ENCODE data around the gene INPP5E.

INPP5E gene

GRCh38 chr9:136398286-136398685, 41.4 kb downstream of the INPP5E start:
- H3K27me3 ChIP-seq (replicated peaks; ENCODE audit: control insufficient read depth, insufficient read depth, low read length), result no peaks in the 10 kb centered on the region
- no peak for DNase-seq (ENCODE audit: low read depth)
- H3K9me3 ChIP-seq (ENCODE audit: control insufficient read depth, low read length), result no peaks in the 10 kb centered on the region
- peaks cover 44% of the 10 kb centered on the region for H3K36me3 ChIP-seq (ENCODE audit: control insufficient read depth, insufficient read depth, low read length, severe bottlenecking)
- peak overlapping the region; percentile 88 for H3K9ac ChIP-seq (ENCODE audit: low read length)
- no peak overlapping the region for H3K4me3 ChIP-seq (ENCODE audit: low read length)
- H3K4me1 ChIP-seq (ENCODE audit: control insufficient read depth, insufficient read depth, low read length), result peaks cover 29% of the 10 kb centered on the region

- Histone ChIP-seq H3K4me3 (ENCODE audit: low read length) (no peak overlapping the region), H3K9me3 (ENCODE audit: control insufficient read depth, low read length) (no peaks in the 10 kb centered on the region), H3K9ac (ENCODE audit: low read length) (no peak overlapping the region), H3K4me1 (ENCODE audit: control insufficient read depth, insufficient read depth, low read length) (peaks cover 35% of the 10 kb centered on the region), H3K27me3 (replicated peaks; ENCODE audit: control insufficient read depth, insufficient read depth, low read length) (no peaks in the 10 kb centered on the region), H3K36me3 (ENCODE audit: control insufficient read depth, insufficient read depth, low read length, severe bottlenecking) (peaks cover 43% of the 10 kb centered on the region)
- no peak for DNase-seq (ENCODE audit: low read depth)
These were observed 42.0 kb downstream of the INPP5E start for GRCh38 chr9:136397643-136398042.

- DNase-seq (ENCODE audit: low read depth), result no peak
- no peaks in the 10 kb centered on the region for H3K9me3 ChIP-seq (ENCODE audit: control insufficient read depth, low read length)
- no peaks in the 10 kb centered on the region for H3K27me3 ChIP-seq (replicated peaks; ENCODE audit: control insufficient read depth, insufficient read depth, low read length)
- H3K4me1 ChIP-seq (ENCODE audit: control insufficient read depth, insufficient read depth, low read length), result peaks cover 50% of the 10 kb centered on the region
- no peak overlapping the region for H3K4me3 ChIP-seq (ENCODE audit: low read length)
- no peak overlapping the region for H3K9ac ChIP-seq (ENCODE audit: low read length)
- H3K36me3 ChIP-seq (ENCODE audit: control insufficient read depth, insufficient read depth, low read length, severe bottlenecking), result peaks cover 35% of the 10 kb centered on the region
These were observed 43.5 kb downstream of the INPP5E start for GRCh38 chr9:136396219-136396515.

GRCh38 chr9:136395345-136396218, 44.1 kb downstream of the INPP5E start:
- no peak for DNase-seq (ENCODE audit: low read depth)
- H3K4me3 ChIP-seq (ENCODE audit: low read length), result no peak overlapping the region
- H3K4me1 ChIP-seq (ENCODE audit: control insufficient read depth, insufficient read depth, low read length), result peaks cover 50% of the 10 kb centered on the region

GRCh38 chr9:136395020-136395340, 44.7 kb downstream of the INPP5E start:
- Histone ChIP-seq H3K36me3 (ENCODE audit: control insufficient read depth, insufficient read depth, low read length, severe bottlenecking) (peaks cover 37% of the 10 kb centered on the region), H3K27me3 (replicated peaks; ENCODE audit: control insufficient read depth, insufficient read depth, low read length) (no peaks in the 10 kb centered on the region), H3K9me3 (ENCODE audit: control insufficient read depth, low read length) (no peaks in the 10 kb centered on the region), H3K4me1 (ENCODE audit: control insufficient read depth, insufficient read depth, low read length) (peaks cover 47% of the 10 kb centered on the region), H3K4me3 (ENCODE audit: low read length) (no peak overlapping the region), H3K9ac (ENCODE audit: low read length) (peak overlapping the region; percentile 57)
- no peak for DNase-seq (ENCODE audit: low read depth)

More at GRCh38 chr9:136395345-136396218, 44.1 kb downstream of the INPP5E start:
- Histone ChIP-seq H3K27me3 (replicated peaks; ENCODE audit: control insufficient read depth, insufficient read depth, low read length) (no peaks in the 10 kb centered on the region), H3K9me3 (ENCODE audit: control insufficient read depth, low read length) (no peaks in the 10 kb centered on the region), H3K9ac (ENCODE audit: low read length) (peak overlapping the region; percentile 57), H3K36me3 (ENCODE audit: control insufficient read depth, insufficient read depth, low read length, severe bottlenecking) (peaks cover 36% of the 10 kb centered on the region)

GRCh38 chr9:136394312-136395019, 45.2 kb downstream of the INPP5E start:
- DNase-seq (ENCODE audit: low read depth), result no peak
- Histone ChIP-seq H3K4me1 (ENCODE audit: control insufficient read depth, insufficient read depth, low read length) (peaks cover 47% of the 10 kb centered on the region), H3K9ac (ENCODE audit: low read length) (peak overlapping the region; percentile 76), H3K4me3 (ENCODE audit: low read length) (no peak overlapping the region), H3K27me3 (replicated peaks; ENCODE audit: control insufficient read depth, insufficient read depth, low read length) (no peaks in the 10 kb centered on the region), H3K36me3 (ENCODE audit: control insufficient read depth, insufficient read depth, low read length, severe bottlenecking) (peaks cover 42% of the 10 kb centered on the region), H3K9me3 (ENCODE audit: control insufficient read depth, low read length) (no peaks in the 10 kb centered on the region)

GRCh38 chr9:136393531-136393930, 46.1 kb downstream of the INPP5E start:
- no peaks in the 10 kb centered on the region for H3K27me3 ChIP-seq (replicated peaks; ENCODE audit: control insufficient read depth, insufficient read depth, low read length)
- peaks cover 52% of the 10 kb centered on the region for H3K36me3 ChIP-seq (ENCODE audit: control insufficient read depth, insufficient read depth, low read length, severe bottlenecking)
- H3K4me1 ChIP-seq (ENCODE audit: control insufficient read depth, insufficient read depth, low read length), result peaks cover 39% of the 10 kb centered on the region
- peak overlapping the region; percentile 76 for H3K9ac ChIP-seq (ENCODE audit: low read length)
- DNase-seq (ENCODE audit: low read depth), result no peak
- H3K9me3 ChIP-seq (ENCODE audit: control insufficient read depth, low read length), result no peaks in the 10 kb centered on the region
- peak overlapping the region; percentile 34 for H3K4me3 ChIP-seq (ENCODE audit: low read length)

- Histone ChIP-seq H3K27me3 (replicated peaks; ENCODE audit: control insufficient read depth, insufficient read depth, low read length) (no peaks in the 10 kb centered on the region), H3K36me3 (ENCODE audit: control insufficient read depth, insufficient read depth, low read length, severe bottlenecking) (peaks cover 55% of the 10 kb centered on the region)
These were observed 46.9 kb downstream of the INPP5E start for GRCh38 chr9:136392538-136393449.

GRCh38 chr9:136391737-136392537, 47.7 kb downstream of the INPP5E start:
- peaks cover 38% of the 10 kb centered on the region for H3K4me1 ChIP-seq (ENCODE audit: control insufficient read depth, insufficient read depth, low read length)
- no peaks in the 10 kb centered on the region for H3K27me3 ChIP-seq (replicated peaks; ENCODE audit: control insufficient read depth, insufficient read depth, low read length)
- peaks cover 58% of the 10 kb centered on the region for H3K36me3 ChIP-seq (ENCODE audit: control insufficient read depth, insufficient read depth, low read length, severe bottlenecking)
- H3K9ac ChIP-seq (ENCODE audit: low read length), result peak overlapping the region; percentile 44
- no peak overlapping the region for H3K4me3 ChIP-seq (ENCODE audit: low read length)
- no peak for DNase-seq (ENCODE audit: low read depth)
- H3K9me3 ChIP-seq (ENCODE audit: control insufficient read depth, low read length), result no peaks in the 10 kb centered on the region

More at GRCh38 chr9:136392538-136393449, 46.9 kb downstream of the INPP5E start:
- H3K9ac ChIP-seq (ENCODE audit: low read length), result peak overlapping the region; percentile 76
- no peak overlapping the region for H3K4me3 ChIP-seq (ENCODE audit: low read length)
- no peaks in the 10 kb centered on the region for H3K9me3 ChIP-seq (ENCODE audit: control insufficient read depth, low read length)
- DNase-seq (ENCODE audit: low read depth), result no peak
- H3K4me1 ChIP-seq (ENCODE audit: control insufficient read depth, insufficient read depth, low read length), result peaks cover 38% of the 10 kb centered on the region

GRCh38 chr9:136389396-136389795, 50.2 kb downstream of the INPP5E start:
- Histone ChIP-seq H3K27me3 (replicated peaks; ENCODE audit: control insufficient read depth, insufficient read depth, low read length) (no peaks in the 10 kb centered on the region), H3K9ac (ENCODE audit: low read length) (no peak overlapping the region), H3K36me3 (ENCODE audit: control insufficient read depth, insufficient read depth, low read length, severe bottlenecking) (peaks cover 55% of the 10 kb centered on the region), H3K4me3 (ENCODE audit: low read length) (no peak overlapping the region), H3K9me3 (ENCODE audit: control insufficient read depth, low read length) (no peaks in the 10 kb centered on the region), H3K4me1 (ENCODE audit: control insufficient read depth, insufficient read depth, low read length) (peaks cover 30% of the 10 kb centered on the region)
- no peak for DNase-seq (ENCODE audit: low read depth)

Measured in adipocyte (in vitro differentiated cells).